HG03066 (cell line): ENCODE measurements around the gene GRIK3.
"Not testable (repeated sequence)": the region's sequence is repeated elsewhere in the genome, so short reads cannot be mapped to it uniquely, and the experiment has no call there.

Source experiments
- ATAC-seq: cut with Tn5 transposase; IDR thresholded peaks from one replicate; pipeline ENCODE4 v1.9.1; 2021; ENCODE audit warnings: low read depth; ENCODE audit not compliant: unreplicated experiment

The GRIK3 gene

DNA sequence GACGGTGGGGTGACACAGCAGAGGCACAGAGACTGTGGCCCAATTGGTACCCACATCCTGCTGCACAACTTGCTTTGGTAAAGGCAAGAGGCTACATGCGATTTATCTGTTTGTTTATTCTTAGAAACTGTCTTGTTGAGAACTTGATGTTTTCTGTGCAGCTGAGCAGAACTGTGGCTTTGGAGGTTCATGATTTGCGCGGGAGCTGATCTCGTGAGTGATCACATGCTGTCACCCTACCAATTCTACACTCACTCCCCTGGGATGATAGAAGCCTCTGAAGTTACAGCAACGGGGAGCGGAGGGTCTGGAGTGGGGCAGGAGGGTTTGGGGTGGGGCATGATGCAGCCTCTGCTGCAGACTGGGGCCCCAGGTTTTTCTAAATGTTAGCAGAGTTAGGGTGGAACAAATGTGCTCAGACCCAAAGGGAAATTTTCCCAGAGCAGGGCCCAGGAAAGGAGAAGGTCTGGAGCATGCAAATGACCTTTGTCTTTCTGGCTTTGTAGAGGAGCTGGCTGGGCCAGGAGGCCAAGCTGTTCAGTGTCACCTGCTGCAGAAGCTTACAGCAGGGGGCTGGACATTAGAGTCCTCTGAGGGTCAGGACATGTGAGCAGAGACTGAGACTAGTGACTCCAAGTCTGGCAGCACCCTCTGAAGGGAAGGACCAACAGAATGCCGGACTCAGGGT is 83.6 kb downstream of the GRIK3 start:
- ATAC-seq, result no peak

DNA sequence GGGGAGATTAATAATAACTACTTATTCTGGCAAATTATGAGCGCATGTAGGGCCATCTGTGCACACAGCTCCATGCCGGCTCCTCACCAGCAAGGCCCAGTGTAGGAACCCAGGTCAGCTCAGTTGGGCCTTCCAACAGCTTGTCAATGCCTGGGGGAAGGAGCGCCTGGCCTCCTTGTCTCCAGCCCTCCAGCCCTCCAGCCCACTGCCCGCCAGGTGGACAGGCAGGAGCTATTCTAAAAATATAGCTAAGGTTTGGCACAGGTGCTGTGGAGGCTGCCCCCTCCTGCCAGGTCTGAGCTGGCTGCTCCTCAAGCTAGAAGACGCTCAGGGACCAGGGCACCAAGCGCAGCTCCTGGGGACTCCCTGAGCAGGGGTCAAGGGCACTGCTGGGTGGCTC is 85.7 kb downstream of the GRIK3 start:
- no peak for ATAC-seq

DNA sequence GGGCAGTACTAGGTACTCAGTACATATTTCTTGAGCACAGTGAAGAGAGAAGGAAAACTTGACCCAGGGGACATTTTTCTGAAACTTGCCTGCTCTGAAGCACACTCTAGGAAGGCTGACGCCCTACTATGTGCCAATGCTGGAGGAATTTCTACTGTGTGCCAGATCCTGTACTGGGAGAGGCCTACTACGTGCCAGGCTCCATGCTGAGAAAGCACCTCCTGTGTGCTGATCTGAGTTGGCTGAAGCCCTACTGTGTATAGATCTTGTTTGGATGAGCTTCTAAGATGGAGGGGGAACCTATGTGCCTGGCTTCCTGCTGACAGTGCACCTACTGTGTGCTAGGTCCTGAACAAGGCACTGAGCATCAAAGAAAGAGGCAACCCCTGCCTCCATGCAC is 86.2 kb downstream of the GRIK3 start:
- no peak for ATAC-seq

DNA sequence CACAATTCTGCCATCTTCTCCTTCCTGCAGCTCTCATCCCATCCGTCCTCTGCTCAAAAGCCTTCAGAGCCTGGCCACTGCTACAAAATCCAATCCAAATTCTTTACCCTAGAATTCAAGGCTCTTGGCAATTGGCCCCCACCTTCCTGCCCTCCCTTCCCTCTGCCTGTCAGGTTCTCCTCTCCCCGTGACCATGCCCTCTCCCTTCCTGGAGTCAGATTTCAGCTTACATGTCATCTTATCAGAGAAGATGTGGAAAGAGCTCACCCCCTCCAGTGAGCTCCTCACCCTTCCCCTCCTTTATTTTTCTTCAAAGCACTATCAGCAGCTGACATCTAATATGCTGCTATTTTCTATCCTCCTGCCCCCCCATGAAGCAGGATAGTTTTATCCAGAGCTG is 86.9 kb downstream of the GRIK3 start:
- ATAC-seq, result no peak

DNA sequence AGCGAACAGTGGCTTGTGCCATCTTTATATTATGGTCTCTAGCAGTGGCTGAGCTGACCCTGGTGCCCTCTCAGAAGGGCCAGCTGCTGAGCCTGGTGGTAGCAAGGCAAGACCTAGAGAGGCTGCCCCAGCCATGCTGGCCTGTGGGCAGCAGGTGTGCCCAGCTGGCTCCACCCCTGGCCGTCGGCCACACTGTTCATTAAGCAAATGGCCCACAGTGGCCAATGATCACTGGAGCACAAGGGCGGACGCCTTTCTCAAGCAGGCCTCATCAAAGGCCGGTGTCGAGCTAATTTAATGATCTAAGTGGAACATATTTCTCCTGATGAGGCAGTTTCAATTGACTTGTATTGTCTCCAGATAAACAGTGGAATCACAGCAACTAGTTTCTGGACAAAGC is 89.4 kb downstream of the GRIK3 start:
- ATAC-seq, result no peak

DNA sequence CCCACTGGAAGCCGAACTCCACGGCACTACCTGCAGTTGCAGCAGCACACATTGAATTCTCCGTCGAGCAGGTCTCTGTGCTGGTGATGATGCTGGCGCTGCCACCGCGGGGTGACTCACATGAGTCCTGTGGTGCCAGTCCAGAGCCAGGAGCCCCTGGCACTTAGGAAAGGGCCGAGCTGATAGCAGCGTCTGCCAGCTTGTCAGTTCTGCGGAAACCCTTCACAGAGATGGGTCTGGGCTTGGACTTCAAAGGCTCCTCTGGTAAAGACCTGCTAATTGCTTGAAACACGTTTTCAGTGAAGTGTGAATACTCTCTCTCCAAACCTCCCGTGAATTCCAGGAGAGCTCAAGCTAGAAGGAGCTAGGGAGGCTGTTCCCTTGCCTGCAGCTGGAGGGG is 92.2 kb downstream of the GRIK3 start:
- ATAC-seq, result no peak

DNA sequence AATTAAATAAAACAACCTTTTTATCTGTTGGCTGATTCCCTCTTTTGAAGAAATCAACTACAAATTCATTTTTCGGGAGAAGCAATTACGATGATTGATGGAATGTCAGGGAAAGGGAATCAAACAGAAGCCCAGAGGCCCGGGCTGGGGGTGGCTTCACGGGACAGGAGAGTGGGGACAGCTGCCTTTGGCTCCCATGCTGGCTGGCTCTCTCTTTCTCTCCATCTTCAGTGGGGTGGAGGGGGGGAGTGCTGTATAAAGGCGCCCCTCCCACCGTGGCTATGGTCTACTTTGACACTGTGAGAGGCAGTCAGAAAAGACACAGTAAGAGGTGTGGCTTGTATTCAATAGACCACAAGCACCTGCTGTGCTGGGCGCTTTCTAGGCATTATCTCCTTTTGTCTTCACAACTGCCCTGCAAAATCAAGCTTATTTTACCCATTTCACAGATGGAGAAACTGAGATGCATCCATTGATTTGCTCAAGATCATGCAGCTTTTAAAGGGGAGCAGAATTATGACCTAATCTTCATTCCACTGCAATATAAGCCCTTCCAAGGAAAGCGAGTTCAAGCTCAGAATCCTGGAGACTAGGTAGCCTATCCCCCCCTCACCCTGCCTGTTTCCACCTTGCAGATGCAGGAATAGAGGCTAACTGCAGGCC is 92.9 kb downstream of the GRIK3 start:
- no peak for ATAC-seq

DNA sequence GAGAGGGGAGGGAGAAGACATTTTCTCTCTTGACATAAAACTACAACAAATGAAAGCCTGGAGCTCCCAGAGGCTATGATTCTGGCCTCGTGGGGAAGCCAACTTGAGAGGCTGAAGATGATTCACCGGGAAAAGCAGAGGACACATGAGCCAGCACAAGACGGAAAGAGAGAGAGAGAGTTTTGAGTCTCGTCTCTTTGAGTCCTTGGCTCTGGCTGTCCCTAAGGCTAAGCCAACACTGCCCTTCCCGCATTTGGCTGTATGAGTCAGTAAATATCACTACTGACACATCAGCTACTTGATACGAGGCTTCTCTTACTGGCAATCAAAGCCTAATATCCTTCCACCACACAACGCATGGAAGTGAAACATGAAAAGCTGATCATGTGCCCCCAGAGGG is 95.5 kb downstream of the GRIK3 start:
- ATAC-seq, result no peak

DNA sequence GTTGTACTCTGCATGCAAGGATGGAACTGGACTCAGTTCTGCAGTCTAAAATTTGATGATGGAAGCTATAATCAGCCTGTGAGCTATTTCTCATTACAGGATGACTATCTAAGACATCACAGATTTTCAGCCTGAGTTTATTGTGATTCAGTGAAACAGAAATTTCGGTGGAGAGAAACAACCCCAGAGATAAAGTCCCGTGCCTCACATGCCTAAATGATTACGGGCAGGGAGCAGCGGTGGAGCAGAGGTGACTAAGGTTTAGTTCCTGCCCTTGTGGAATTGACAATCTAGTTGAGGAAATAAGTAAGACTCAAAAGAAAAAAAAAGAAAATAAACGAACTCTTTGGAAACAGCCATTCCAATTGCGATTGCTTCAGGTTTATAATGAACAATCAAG is 96.9 kb downstream of the GRIK3 start:
- ATAC-seq, result no peak

DNA sequence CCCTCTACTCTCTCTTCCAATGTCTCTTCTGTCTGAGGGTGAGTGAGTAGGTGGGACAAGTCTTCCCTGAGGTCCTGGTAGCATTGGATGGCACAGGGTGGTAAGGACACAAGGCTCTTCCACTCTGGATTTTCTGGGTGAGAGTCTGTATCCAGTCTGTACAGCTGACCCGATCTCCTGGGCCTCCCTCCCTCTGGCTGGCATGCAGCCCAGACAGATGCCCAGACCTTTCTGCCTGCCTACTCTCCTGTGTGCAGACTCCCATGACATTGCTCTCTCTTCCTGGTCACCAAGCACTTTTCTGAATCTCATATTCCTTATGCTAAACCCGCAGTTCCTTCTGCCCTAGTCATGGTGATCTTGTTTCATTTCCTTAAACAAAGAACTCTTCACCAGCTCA is 100.3 kb downstream of the GRIK3 start:
- no peak for ATAC-seq

DNA sequence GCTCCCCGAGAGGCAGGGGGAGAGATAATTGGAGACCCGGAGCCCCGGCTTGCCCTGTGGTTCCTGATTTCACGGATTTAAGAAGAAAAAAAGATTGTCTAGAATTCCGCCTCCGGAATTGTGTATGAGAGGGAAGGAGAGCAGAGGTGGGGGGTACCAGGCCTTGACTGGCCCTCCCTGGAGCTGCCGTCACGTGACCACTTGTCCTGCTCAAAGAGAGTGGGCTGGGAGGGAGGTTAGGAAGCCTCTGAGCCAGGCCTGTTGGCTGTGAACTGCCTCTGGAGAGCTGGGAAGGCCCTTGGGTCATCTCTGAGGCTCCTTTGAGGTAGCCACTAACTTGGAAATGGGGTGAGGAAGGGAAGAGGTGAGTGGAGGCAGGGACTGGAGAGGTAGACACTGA is 106.5 kb downstream of the GRIK3 start:
- no peak for ATAC-seq

DNA sequence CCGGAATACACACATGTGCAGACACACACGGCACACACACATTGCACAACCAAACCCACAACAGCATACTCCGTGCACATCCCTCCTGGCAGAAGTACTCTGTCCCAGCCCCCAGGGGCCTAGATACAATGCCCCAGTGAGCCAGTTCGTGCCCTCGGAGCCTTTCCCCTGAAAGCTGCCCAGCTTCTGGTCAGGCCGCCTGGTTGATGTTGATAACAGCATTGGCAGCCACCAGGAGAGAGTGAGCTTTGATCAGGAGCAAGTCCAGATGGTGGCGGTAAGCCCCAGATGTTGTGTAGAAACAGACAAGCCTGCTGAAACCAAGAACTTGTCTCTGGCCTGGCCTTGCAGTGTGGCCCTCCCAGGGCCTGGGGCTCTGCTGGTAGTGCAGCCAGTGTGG is 109.1 kb downstream of the GRIK3 start:
- ATAC-seq, result no peak

DNA sequence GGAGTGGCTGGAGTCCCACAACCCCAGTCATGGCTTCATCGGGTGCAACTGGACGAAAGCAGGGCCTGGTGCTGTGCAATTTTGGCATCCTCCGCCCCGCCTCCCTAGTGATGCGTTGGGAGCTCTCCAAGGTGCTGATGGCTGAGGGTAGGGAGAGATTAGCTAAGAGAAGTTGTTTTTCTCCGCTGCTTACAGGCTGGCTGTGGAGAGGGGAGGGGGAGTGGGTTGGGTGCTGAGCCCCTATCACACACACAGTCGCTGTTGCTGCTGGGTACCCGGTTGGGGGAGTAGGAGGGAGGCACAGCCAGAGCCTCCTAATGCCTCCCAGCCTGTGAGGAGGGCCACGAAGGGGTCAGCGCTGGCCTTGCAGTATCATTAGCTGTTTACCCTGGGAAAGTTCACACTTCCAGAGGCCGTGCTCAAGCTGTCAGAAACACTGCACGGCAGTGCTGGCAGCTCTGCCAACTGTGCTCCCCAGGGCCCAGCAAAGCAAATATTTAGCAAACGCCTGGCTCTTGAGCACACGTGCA is 110.0 kb downstream of the GRIK3 start:
- ATAC-seq, result no peak

DNA sequence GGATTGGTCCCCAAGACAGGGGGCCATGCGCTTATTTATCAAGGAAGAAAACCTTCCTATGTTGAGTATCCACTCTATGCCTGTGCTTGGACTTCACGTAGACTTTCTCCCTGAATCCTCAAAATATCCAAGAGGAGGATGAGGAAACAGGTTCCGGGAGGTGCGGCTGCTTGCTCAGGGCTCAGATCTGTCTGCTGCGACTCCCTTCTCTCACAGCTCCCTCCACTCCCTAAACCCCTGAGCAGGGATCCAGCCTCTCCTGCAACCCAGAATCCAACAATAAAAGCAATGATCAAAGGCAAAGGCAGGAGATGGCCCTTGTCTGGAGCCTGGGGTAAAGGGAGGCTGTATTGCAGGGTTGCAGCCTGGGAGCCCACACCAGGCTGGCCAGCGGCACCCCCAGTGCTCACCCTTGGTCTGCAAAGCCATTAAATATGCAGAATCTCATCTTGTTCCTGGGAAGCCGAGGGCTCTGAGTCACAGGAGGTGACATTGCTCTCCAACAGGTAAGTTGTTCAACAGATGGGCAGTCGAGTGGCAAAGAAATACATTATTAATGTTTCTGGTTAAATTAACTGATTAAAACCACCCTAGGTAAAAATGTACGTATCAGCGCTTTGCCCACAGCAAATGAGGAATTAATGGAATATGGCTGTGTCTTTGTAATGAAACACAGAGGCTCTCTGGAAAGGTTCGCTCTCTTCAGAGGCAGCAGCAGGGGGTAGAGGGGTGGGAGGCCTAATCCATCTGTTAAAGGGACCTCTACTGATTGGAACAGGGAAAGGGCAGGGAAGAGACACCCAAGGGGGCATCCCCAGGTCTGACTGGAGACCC is 111.5 kb downstream of the GRIK3 start:
- no peak for ATAC-seq

DNA sequence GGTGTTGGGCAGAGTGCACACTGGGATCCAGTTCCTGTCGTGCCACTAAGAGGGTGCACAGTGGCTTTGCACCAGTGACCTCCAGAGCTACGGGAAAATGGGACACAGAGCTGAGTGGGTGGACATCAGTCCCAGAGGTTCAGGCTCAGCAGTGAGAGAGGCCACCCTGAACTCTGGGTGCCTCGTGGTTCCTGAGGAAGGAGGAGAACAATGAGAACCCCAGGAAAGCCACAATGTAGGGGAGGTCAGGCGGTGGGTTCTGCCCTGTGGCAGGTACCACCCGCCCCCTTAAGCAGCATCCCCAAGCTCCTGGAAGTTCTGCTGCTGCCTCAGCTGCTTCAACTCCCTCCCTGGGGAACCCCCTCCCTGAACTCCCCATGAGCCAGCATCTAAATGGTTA is 112.2 kb downstream of the GRIK3 start:
- no peak for ATAC-seq

DNA sequence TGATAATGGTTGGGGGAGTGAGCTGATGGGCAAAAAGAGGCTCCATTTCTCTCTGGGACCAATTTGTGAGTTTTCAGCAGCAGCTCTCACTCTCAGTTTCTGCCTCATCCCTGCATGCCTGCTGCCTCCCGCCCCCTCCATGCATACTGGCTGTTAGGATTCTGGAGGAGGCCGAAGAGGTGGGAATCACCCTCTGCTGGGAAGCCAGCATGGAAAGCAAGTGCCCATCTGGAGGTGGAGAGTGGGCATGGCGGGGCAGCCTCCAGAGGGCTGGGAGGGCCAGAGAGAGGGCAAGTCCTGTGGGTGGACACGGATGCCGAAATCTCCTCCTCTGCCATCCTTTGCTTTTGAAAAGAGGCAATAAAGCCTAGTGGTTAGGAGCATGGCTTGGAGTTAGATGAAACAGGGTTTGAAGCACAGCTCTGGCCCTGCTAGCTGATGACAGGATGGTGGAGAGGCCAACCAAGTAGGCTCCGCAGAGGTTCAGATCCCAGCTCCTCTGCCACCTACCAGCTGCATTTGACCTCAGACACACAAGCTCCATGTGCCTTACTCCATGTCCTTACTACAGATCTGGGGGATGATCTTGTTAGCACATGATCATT is 113.4 kb downstream of the GRIK3 start:
- no peak for ATAC-seq

DNA sequence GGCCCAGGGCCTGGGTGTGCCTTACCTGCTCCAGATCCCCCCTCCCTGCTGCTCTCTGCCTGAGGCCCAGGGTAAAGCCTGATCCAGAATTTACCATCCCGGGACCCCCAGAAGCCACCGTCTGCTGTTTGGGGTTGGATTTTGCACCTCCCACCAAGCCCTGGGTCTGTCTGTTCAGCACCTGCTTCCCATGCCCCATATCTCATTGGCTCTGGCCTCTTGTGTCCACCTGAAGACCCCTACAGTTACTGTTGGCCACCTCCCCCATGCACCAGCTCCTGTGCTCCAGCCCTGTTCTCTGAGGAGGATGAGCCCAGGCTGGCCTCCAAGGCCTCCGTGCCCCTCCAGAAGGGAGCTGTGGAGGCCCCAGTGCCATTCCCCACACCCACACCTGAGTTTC is 113.9 kb downstream of the GRIK3 start:
- ATAC-seq, result no peak

DNA sequence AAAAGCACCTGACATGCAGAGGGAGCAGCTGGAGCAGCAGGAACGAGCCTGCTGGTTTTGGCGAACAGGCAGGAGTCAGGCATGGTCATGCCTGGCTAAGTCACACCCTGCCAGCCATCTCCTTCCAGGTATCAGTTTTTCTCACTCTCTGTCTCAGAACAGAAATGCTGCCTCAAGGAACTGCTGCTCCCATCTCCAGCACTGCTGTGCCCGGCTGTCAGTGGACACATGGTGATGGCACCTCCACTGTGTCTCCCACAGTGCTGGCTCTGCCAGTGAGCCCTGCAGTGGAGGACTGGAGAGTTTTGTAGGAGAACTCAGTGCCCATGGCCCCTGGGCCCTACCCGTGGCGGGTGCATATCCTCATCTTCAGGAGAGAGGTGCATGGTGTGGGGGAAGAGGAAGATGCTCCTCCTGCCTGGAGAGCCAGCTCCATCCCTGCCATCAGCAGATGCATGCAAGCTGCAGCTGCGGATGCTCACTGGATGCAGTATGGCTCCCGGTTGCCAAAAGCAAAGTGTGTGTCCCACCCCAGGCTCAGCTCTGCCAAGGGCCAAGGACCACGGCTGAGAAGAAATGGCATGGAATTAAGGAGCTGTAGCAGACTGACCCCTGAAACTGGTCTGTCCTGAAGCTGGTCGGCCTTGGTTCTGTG is 114.7 kb downstream of the GRIK3 start:
- no peak for ATAC-seq

DNA sequence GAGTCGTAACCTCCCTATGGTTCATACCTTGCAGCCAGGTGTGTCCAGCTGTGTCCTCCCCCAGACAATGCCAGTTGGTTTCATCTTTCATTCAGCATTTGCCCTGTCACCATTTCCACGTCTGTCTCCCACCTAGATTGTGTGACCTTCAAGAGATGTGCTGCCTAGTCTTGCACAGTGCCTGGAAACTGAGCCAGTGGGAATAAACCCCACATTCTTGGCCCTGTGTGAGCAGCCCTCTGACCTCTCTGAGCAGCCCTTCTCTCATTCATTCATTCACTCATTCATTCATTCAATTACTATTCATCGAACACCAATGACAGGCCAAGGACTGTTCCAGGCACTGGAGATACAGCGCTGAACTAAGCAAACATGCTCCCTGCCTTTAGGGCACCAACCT is 115.7 kb downstream of the GRIK3 start:
- no peak for ATAC-seq

DNA sequence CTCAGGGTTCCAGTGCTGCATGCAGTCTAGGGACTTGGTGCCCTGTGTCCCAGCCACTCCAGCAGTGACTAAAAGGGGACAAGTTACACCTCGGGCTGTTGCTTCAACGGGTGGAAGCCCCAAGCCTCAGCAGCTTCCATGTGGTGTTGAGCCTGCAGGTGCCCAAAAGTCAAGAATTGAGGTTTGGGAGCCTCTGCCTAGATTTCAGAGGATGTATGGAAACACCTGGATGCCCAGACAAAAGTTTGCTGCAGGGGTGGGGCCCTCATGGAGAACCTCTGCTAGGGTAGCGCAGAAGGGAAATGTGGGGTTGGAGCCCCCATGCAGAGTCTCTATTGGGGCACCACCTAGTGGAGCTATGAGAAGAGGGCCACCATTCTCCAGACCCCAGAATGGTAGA is 117.8 kb downstream of the GRIK3 start:
- not testable (repeated sequence) for ATAC-seq
